ENCODE results near the gene SLC2A8.

The SLC2A8 gene

DNA sequence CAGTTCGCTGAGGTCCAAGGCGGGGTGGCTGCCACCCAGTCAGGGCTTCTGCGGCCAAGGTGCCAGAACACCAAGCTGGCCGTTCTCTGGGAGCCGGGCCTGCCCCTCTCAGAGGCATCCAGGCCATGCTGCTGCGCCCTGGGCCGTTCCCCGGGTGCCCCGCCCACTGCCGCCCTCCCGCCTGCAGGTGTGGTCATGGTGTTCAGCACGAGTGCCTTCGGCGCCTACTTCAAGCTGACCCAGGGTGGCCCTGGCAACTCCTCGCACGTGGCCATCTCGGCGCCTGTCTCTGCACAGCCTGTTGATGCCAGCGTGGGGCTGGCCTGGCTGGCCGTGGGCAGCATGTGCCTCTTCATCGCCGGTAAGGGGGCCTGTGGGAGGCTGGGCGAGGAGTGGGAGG lies 7.7 kb downstream of the SLC2A8 start:
- DNase-seq: no peak

DNA sequence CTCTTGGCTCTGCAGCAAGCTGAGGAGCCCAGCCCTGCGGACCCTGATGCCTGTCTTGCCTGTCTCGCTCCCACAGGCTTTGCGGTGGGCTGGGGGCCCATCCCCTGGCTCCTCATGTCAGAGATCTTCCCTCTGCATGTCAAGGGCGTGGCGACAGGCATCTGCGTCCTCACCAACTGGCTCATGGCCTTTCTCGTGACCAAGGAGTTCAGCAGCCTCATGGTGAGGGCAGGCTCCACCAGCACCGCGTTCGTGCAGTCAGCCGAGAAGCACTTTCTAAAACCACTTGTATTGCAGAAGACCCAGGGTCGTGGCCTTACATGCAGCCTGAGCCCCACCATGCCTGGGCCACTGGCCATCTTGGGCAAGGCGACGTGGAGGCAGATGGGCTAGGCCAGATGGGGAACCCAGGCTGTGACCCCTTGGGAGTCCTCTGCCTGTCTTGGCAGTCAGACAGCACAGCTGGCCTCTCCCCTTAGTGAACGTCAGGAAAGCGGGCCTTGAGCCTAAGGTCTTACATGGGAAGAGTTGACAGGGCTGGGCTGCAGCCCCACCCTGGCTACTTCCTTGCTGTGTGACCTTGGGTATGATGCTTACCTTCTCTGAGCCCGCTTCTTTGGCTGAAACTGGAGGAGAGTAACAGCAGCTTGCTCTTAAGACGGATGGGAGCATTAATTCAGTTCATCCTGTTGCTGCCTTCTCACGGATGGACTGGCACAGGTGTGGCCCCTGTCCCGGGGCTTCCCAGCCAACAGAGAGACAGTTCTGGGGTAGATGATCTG lies 8.6 kb downstream of the SLC2A8 start:
- no peak for DNase-seq

DNA sequence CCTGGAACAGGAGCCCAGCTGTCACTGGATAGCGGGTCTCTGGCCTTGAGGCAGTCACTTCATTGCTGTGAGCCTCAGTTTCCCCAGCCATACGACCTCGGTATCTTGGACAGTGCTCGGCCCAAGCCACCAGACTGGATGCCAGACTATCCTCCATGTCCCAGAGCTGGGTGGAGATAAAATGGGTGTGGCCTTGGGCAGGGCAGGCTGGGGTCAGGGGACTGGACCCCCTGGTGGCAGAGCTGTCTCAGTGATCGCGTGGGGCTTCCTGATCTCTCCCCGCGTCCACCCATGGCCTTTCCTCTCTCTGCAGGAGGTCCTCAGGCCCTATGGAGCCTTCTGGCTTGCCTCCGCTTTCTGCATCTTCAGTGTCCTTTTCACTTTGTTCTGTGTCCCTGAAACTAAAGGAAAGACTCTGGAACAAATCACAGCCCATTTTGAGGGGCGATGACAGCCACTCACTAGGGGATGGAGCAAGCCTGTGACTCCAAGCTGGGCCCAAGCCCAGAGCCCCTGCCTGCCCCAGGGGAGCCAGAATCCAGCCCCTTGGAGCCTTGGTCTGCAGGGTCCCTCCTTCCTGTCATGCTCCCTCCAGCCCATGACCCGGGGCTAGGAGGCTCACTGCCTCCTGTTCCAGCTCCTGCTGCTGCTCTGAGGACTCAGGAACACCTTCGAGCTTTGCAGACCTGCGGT lies 10.0 kb downstream of the SLC2A8 start:
- no peak for DNase-seq

DNA sequence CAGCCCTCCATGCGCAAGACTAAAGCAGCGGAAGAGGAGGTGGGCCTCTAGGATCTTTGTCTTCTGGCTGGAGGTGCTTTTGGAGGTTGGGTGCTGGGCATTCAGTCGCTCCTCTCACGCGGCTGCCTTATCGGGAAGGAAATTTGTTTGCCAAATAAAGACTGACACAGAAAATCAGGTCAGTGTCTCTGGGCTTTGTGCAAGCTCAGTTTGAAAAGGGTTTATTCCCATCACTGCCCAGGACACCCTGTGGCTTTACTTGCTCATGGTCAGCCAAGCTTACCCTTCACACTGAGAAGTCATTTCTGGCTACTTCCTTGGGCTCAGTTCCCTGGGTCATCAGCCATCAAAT lies 10.5 kb downstream of the SLC2A8 start:
- no peak for DNase-seq

DNA sequence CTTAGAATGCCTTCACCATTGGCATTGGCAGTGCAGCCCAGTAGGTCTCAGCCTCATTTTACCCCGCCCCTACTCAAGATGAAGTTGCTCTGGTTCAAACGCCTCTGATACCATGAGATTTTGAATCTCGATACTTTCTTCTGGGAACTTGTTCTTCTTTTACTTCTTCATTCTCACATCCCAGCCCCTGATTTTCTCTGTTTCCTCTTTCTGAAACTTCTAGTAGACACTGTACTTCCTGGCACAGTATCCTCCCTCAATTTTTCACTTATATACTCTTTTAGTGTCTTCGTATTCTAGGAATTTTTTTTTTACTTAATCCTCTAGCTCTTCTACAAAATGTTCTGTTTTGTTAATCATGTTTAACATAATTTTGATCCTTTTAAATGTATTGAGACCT lies 14.2 kb downstream of the SLC2A8 start:
- no peak for DNase-seq

DNA sequence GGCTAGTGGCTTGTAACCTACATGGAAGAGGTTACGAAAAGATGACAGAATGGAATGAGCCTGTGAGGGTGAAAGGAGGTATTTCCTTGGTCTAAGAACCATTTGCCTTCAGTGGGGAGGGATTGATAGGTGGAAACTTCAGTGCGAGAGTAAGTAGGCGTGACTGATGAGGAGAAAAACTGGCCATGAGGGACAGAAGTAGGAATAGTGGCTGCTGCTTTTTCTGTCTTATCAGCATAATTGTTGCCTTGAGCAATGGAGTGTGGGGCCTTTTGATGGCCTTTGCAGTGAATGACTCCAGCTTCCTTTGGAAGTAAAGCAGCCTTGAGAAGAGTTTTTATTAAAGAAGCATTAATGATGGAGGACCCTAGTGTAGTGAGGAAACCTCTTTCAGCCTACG lies 18.2 kb downstream of the SLC2A8 start:
- DNase-seq: no peak

DNA sequence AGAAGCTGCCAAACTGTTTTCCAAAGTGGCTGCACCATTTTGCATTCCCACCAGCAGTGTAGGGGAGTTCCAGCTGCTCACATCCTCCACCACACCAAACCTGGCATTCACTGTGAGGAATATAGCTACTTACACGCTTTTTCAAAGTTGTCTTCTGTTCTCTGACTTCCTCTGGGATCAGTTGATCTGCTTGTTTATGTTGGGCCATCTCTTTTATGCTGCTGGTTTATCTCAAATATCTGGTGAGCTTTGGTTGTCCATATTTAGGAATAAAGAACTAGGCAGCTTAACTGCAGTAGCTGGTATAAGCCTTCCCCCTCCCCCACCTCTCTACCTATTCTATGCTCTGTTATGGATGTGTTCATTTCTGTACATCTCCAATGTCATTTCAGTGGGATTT lies 18.7 kb downstream of the SLC2A8 start:
- DNase-seq: no peak

DNA sequence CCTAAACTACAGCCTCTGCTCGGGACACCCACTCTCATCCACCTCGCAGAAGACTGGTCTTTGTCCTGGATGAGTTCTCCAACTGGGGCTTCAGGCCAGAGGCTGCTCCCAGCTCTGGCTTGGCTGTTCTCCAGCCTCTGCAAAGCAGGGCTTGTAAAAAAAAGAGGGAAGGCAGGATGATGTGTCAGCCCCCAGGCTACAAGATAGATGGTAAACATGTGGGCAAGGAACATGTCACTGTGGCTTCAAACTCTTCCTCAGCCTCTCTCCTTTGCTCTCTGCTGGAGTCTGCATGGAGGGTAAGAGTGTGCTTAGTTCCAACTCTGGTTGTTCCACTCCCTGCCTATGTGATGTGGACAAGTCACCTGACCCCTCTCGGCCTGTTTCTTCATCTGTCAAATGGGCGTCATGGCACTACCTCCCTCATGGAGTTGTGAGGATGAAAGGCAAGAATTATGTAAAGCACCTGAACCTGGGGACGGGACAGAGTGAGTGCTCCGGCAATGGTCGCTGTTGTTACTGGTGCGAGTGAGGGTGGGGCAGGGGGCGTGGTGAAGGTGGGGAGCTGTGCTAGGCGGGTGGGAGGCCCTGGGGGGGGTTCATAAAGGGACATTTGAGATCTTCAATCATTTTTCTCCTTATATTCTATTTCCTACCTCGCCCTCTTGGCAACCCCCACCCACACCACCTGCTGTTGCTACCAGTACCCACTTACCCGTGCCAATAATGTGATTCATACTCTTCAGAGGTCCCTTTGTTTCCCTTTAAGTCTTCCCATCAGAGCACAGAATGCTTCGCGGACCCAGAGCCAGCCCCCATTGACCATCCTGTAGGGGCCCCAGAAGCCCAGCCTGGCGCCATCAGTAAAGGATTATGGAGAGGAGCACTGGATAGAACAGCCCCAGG lies 20.4 kb downstream of the SLC2A8 start:
- no peak for DNase-seq

DNA sequence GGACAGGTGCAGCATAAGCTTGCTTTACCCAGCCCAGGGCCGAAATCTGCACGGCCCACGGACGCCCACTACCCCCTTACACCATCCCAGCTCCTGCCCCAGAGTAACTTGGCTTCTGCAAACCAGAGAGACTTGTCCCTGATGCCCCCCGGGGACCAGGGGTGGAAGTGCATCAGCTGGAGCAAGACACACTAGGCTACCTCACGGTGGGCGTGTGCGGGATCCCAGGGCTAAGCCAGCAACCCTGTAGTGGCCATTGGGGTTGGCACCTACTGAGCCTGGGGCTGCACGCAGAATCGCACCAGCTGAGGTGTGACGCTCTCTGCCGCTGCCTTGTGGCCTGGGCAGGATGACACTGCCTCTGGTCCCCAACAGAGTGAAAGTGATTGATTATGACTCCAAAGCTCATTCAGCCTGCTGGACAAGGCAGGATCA lies 21.1 kb downstream of the SLC2A8 start:
- peak; percentile 42 to 70 for DNase-seq

DNA sequence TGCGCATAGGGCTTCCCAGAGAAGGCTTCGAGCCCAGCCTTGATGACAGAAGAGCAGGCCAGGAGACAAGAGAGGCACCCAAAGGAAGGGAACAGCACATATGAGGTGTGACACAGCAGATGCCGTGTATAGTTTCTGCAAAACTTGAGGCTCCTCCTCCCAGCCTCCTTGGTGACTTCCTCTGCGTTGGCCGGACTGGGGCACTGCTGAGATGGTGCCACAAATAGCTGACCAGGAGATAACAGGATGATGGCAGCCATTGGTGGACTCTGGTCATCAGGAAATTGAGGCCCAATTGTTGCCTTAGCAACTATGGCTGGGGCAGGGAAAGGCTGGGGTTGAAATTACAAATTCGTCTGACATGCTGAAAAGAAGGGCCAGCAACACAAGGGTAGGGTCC lies 22.4 kb downstream of the SLC2A8 start:
- DNase-seq: no peak

DNA sequence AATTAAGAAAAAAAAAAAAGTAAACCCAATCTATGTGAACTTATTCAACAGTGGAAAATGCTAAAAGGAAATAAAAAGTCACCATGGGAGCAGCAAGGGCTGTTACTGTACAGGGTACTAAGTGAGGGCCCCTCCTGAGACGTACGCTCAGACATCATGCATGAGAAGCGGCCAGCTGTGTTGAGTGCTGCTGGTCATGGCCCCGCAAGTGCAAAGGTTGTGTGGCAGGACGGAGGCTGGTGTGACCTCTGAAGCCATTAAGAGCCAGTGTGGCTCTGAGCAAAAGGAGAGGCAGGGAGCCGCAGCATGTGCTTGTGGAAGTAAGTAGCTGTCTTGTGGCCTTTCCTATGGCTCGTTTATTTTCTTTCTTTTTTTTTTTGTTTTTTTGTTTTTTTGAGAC lies 24.1 kb downstream of the SLC2A8 start:
- no peak for DNase-seq

DNA sequence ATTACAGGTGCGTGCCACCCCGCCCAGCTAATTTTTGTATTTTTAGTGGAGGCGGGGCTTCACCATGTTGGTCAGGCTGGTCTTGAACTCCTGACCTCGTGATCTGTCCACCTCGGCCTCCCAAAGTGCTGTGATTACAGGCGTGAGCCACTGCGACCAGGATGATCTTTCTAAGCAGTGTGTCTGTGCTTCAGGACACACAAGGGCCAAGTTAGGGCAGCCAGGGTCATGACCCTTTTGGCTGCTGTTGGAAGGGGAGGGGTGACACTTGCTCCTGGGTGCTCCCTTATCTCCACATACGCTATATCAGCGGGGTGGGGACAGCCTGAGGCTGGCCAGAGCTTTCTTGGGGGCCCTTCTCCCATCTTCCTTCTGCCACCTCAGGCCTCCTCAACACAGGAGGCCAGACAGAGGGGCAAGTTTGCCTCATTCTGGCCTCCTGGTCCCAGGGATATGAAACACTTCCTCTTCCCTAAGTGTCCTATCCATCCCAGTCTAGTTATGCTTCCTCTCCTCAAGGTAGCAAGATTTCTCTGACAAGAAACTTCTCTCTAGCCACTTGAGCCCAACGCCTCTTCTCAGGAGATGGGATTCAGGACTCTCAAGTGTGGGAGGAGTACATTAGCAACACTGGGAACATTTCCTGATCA lies 25.3 kb downstream of the SLC2A8 start:
- no peak for DNase-seq

DNA sequence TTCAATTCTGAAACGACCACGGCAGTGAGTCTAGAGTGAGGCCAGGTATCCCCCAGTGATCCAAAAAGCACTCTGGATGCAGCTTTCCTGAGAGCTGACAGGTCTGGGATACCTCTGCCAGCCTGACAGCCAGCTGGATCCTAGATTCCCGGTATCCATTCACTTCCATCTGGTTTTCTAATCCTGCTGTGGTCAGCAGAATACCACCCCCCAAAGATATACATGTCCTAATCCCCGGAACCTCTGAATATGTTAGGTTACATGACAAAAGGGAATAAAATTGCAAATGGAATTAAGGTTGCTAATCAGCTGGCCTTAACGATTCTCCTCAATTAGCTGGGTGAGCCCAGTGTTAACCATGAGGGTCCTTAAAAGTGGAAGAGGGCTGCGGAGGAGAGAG lies 25.8 kb downstream of the SLC2A8 start:
- DNase-seq: no peak

DNA sequence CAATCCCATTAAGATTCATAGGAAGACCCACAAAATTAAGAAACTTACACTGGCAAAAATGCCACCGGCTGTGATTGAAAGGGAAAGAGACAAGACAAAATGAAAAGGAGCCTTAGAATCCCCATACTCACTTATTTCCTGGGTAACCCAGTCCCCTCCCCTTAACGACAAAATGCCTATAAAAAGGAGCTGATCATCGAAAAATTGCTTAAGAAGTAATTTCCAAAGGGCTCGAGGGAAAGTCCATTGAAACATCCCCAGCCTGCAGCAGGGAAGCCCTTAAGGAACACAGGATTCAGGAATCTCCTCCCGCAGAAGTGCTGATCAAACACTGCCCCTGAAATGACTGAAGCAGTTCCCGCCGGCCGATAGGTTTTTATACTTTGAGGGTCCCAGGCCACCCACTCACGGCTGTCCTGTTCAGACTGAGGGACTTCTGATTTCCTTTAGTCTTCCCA lies 26.5 kb downstream of the SLC2A8 start:
- no peak for DNase-seq

DNA sequence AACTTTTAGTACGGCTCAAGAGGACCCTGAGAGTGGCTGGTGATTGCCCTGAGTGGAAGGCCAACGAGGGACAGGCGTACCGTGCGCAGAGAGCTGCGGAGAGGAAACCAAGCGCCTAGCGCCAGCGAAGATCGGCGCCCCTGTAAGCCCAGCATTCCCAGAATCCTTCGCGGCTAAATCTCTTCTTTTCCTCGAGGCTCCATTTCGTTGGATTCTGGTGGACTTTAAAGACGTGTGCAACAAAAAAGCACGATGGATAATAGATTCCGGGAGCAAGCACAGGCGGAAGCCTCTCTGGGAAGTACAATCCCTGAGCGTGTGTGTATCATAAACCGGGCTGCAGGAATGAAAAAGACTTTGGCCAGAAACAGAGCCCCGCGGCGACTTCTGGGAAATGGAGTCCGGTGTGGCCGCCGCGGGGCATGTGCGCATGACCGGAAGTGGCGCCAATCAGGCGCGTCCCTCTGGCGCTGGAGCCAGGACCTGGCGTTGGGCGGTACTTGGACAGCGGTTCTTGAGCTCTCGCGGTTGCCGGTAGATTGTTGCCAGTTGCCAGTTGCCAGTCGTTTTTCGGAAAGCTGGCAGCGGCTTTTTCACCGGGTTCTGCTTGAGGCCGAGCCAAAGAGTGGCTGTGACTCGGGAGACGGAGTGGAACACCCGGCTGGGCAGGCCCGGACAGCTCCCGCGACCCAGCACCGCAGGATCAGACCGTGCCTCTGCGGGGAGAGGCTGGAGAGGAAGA lies 27.1 kb downstream of the SLC2A8 start, which contains the start of gene ZNF79:
Gene ZNF79 (plus strand): TSS at position 449 of the 742 bp plus-strand sequence. CDS start 406 bp downstream, outside the sequence.
- DNase-seq: peak; percentile 84 to 90

DNA sequence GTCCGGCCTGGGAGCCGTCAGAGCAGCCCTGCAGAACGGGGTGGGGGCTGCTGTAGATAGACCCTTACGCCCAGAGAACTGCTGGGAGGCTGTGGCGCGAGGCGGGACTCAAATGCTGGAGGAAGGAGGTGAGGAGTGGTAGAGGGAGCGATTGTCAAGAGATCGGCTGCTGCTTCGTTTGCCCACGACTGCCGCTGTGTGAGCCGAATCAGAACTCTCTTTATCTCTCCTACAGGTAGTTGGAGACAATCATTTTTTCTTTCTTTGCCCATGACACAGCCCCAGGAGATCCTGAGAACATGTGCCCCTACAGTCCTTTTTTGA lies 27.7 kb downstream of the SLC2A8 start:
- DNase-seq: no peak

DNA sequence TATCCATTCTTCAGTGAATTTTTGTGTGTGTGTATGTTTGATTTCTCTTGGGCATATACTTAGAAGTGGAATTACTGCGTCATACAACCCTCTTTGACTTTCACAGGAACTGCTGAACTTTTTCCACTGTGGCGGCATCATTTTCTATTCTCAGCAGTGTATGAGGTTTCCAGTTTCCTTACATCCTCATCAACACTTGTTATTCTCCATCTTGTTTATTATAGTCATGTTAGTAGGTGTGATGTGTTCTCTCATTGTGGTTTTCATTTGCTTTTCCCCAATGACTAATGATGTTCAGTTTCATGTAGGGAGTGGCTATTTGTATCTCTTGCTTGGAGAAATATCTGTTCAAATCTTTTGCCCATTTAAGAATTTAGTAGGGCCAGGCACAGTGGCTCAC lies 29.8 kb downstream of the SLC2A8 start:
- DNase-seq: no peak

DNA sequence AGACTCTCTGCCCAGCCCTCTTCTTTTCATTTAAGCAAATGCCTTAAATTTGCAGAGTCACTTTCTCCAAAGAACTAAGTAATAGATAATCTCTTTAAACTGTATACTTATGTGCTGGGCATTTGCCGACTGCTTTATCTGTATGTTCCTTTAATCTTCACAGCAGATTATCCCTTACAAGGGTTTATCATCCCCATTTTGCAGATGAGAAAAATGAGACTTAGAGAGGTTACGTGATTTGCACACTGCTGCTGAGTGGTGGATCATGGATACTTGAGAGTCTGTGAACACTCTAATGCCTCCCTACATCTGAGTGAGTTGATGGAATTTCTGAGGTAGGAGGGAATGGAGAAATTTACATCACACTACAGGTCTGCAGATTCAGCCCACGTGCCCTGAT lies 31.4 kb downstream of the SLC2A8 start:
- no peak for DNase-seq

DNA sequence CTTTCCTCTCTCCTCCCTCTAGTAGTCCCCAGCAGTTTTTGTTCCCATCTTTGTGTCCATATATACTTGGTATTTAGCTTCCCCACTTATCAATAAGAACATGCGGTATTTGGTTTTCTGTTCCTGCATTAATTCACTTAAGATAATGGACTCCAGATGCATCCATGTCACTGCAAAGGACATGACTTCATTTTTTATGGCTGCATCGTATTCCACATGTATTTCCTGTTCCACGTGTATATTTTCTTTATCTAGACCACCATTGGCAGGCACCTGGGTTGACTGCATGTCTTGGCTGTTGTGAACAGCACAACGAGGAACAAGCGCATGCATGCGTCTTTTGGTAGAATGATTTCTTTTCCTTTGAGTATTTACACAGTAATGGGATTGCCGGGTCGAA lies 33.4 kb downstream of the SLC2A8 start:
- DNase-seq: no peak

DNA sequence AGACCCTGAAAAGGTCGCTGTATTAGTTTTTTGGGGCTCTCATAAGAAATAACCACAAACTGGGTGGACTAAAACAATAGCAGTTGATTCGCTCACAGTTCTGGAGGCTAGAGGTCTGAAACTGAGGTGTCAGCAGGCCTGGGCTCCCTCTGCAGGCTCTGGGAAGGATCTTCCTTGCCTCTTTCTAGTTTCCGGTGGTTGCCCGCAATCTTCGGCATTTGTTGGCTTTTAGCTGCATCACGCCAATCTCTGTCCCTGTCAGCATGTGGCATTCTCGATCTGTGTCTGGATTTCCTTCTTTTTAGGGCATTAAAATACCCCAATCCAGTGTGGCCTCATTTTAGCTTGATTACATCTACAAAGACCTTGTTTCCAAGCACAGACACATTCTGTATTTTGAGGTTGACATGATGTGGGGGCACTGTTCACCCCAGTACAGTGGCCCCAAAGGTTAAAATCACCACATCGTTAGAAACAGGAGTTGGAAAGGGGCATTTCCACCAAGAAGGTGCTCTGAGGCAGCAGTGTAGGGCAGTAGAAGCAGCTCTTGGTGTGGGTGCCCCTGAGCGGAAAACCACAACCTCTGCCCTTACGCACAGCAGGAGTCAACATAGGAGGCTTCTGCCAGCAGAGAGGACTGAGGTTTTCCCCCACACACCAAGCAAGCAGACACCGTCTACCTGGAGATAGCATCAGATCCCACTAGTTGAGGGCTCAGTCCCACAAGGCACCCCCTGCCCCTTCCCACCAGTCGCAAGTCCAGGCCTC lies 40.7 kb downstream of the SLC2A8 start:
- DNase-seq: no peak

DNA sequence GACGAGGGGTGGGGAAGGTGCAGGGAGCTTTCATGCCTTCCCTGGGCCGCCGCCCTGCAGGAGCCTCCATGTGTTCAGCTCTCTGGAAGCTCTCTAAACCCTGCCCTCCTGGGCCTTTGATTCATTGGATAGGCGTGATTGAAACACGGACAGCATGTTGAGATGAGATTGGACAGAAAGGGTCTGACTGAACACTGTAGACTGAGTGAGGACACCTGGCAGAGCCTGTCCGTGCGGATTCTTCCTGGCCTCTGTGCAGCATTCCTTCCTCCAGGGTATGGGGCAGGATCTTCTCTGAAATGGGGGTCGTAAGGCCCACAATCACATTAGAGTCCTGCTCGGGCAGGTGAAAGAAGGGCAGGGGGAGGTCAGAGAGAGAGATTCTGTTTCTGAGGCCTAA lies 41.4 kb downstream of the SLC2A8 start:
- DNase-seq: no peak
